Neutrophil (primary cell): ENCODE measurements around the gene RPRD1A.
"Not testable (repeated sequence)": the region's sequence is repeated elsewhere in the genome, so short reads cannot be mapped to it uniquely, and the experiment has no call there.

Source experiments
- H3K27ac ChIP-seq: fragments of 200-600 bp; sonication (generic); 2 replicates; pipeline ENCODE4 v1.5.1; 2016; ENCODE audit warnings: mild to moderate bottlenecking, moderate library complexity
- H3K27me3 ChIP-seq: fragments of 200-600 bp; sonication (generic); 2 replicates; pipeline ENCODE4 v1.6.0; 2016; ENCODE audit warnings: mild to moderate bottlenecking
- H3K36me3 ChIP-seq: fragments of 200-600 bp; sonication (generic); 2 replicates; pipeline ENCODE4 v1.5.1; 2017
- H3K4me1 ChIP-seq, 2 experiments: fragments of 200-600 bp in 1 of 2; sonication (generic) in 1 of 2; 1 replicate in 1 of 2; 2 replicates in 1 of 2; pipeline versions ENCODE4 v1.5.1 to v1.6.1; 2013 to 2016; ENCODE audit warnings: low read depth in 1 of 2, low read length in 1 of 2, mild to moderate bottlenecking in 1 of 2, moderate library complexity in 1 of 2; ENCODE audit not compliant: control insufficient read depth in 1 of 2, insufficient read depth in 1 of 2
- H3K4me3 ChIP-seq, 2 experiments: fragments of 200-600 bp in 1 of 2; sonication (generic) in 1 of 2; 1 replicate in 1 of 2; 2 replicates in 1 of 2; pipeline ENCODE4 v1.5.1; 2013 to 2016; ENCODE audit warnings: low read depth in 1 of 2, low read length in 1 of 2, mild to moderate bottlenecking in 1 of 2, moderate library complexity in 1 of 2
- H3K9me3 ChIP-seq: fragments of 200-600 bp; sonication (generic); 2 replicates; pipeline ENCODE4 v1.5.1; 2016
- CTCF ChIP-seq: fragments of 200-600 bp; sonication (generic); IDR thresholded peaks from 2 replicates; pipeline ENCODE4 v1.5.1; 2016; ENCODE audit warnings: antibody characterized with exemption

The RPRD1A gene

GRCh38 chr18:36088256-36088655 is 20.9 kb upstream of the RPRD1A start:
- no peaks in the 10 kb centered on the region for H3K9me3 ChIP-seq
- TF ChIP-seq CTCF, result no peak
- no peaks in the 10 kb centered on the region for H3K27me3 ChIP-seq
- H3K4me3 ChIP-seq, result no peak overlapping the region
- H3K36me3 ChIP-seq, result no peaks in the 10 kb centered on the region
- H3K4me1 ChIP-seq, result no peaks in the 10 kb centered on the region
- H3K27ac ChIP-seq, result no peak overlapping the region

- Histone ChIP-seq H3K27me3 (no peaks in the 10 kb centered on the region), H3K36me3 (no peaks in the 10 kb centered on the region), H3K4me1 (no peaks in the 10 kb centered on the region), H3K27ac (no peak overlapping the region), H3K9me3 (no peaks in the 10 kb centered on the region), H3K4me3 (no peak overlapping the region)
- TF ChIP-seq CTCF, result no peak
Observed at GRCh38 chr18:36086186-36086585, 18.8 kb upstream of the RPRD1A start.

- TF ChIP-seq CTCF, result no peak
- Histone ChIP-seq H3K27me3 (no peaks in the 10 kb centered on the region), H3K27ac (no peak overlapping the region), H3K36me3 (no peaks in the 10 kb centered on the region), H3K9me3 (no peaks in the 10 kb centered on the region), H3K4me1 (no peaks in the 10 kb centered on the region), H3K4me3 (no peak overlapping the region)
Observed at GRCh38 chr18:36085195-36085594, 17.8 kb upstream of the RPRD1A start.

- Histone ChIP-seq H3K27ac (no peak overlapping the region), H3K9me3 (no peaks in the 10 kb centered on the region), H3K27me3 (no peaks in the 10 kb centered on the region), H3K4me3 (no peak overlapping the region), H3K36me3 (no peaks in the 10 kb centered on the region), H3K4me1 (no peaks in the 10 kb centered on the region)
- TF ChIP-seq CTCF, result no peak
Observed at GRCh38 chr18:36083729-36084128, 16.4 kb upstream of the RPRD1A start.

GRCh38 chr18:36081118-36081517 is 13.8 kb upstream of the RPRD1A start:
- H3K27me3 ChIP-seq, H3K27ac ChIP-seq, H3K9me3 ChIP-seq, H3K4me1 ChIP-seq, H3K36me3 ChIP-seq, H3K4me3 ChIP-seq: not testable (repeated sequence)

- TF ChIP-seq CTCF, result no peak
- Histone ChIP-seq H3K27me3 (no peaks in the 10 kb centered on the region), H3K36me3 (no peaks in the 10 kb centered on the region), H3K4me1 (peaks cover 18 to 23% of the 10 kb centered on the region in 2 experiments), H3K9me3 (no peaks in the 10 kb centered on the region), H3K27ac (no peak overlapping the region), H3K4me3 (no peak overlapping the region)
Observed at GRCh38 chr18:36078751-36079529, 11.6 kb upstream of the RPRD1A start.

GRCh38 chr18:36077764-36078163 is 10.4 kb upstream of the RPRD1A start:
- H3K27me3 ChIP-seq, H3K9me3 ChIP-seq, H3K4me3 ChIP-seq, H3K27ac ChIP-seq, H3K36me3 ChIP-seq: not testable (repeated sequence)
- peaks cover 18 to 23% of the 10 kb centered on the region in 2 experiments for H3K4me1 ChIP-seq
